ENCODE data around the gene DNM3.

Gene DNM3

DNA sequence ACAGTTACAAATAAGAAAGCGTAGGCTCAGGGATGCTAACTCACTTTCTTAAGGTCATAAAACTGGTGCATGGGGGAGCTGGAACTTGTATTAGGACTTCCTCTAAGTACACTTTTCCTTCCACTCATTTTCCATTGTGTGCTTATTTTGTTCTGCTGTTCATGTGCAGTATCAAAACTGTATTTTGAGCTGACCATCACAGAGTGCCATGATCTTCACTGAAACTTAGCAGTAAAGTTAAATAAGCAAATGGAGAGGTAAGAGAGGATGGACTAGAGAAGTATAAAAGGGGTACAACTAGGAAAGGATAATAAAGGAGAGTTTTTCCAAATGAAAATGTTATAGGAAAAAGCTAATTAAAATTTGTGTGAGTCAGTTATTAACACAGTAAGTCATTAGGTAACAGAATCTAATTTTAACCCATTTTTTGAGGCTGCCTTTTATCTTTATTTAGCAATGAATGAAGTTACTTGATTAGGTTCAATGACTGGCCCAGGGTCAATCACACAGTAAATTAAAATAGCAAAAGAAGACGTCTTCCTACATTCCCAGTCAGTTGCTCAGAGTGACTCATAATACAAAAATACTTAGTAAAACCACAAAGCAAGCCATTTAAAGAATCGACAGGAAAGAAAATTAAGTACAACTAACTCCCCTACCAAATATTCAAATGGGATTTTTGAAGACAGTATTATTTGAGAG lies 413.4 kb downstream of the DNM3 start:
- no peak for DNase-seq

DNA sequence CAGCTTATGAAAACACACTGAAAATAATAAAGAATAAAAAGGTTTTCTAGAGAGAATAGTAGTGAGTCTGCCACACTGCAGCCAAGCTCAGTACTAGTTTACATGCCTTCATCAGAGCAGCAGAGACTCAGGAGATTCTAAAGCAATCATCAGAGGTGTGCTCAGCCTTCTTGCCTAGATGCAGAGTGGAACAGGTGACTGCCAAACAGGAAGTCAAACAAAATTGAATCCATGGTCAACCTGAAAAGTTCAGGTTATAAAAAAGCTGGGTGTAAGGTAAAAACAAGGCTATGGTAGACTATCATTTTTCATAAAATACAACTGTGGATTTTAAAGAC lies 413.9 kb downstream of the DNM3 start:
- no peak for DNase-seq

DNA sequence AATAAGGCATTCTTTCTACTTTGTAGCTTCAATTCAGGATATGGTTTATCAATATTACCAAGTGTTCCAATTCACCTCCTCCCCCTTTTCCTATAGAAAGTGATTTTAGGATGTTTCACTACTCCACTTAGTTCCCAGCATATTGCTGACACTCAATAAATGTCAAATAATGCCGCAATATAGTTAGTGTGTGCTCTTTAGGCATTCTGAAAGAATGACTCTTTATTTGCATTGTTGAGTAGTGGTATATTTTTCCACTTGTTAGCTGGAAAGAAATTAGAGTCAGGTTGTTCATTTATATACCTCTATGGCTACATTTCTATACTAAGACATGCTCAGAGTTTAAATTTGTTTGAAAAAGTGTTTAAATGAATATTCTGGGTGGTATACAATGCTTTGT lies 424.6 kb downstream of the DNM3 start:
- no peak for DNase-seq

DNA sequence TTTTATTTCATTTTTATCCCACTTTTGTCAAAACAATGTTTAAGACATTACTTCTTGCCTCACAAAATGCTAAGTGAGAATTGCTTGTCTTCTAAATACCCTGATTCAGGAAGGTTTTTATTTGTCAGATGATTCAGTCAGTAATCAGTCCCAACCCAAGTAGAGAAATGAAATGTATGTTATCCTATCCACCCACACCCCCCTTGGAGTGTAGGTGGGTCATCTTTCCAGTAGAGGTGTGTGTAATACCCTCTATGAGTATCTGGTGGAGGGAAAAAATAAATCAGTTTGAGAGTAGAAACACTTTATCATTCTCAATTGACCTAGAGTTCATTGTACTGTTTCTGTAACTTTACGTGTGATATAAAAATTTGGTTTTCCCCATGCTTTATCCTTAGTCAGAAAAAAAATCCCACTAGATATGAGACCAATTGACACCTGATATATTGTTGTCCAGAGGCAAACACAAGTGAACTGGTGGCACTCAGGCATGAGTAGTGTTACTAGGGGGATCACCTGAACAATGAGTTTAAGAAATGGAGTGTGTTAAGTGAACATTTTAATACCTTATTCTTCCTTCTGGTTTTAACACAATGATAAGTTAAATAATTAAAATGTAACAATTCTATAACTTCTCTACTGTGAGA lies 425.4 kb downstream of the DNM3 start:
- DNase-seq, result no peak

DNA sequence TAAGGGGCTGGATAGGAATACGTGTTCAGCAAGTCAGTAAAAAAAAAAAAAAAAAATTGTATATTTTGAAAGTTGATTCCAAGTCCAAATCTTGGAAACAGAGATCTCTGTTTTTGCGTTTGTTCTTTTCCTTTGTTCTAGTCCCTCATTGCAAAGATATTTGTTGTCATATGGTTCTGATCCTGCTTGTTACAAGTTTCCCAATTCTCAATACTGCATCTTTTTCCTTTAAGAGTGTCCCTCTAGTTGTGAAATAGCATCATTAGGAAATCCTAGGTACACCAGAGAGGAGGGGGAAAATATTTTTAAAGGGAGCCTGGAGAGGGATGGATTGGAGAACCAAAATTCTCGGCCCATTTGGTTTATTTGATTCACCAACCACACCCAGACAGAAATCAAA lies 426.9 kb downstream of the DNM3 start:
- DNase-seq, result no peak

DNA sequence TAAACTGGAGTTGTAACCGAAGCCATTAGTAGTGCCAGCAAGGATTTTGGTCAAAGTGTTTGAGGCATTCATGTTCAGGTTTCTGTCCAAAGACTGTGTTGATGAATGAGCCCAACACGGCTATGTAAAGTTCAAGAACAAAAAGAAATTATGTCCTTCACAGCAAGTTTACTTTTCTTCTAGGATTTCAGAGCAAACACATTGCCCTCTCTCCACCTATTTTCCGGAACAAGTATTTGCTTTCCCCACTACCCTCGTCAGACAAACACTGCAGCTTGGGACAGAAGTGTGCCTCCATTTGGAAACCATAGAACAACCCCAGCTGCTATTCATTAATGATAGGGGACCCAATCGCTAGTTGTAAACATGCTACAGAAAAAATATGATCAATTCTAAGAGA lies 427.8 kb downstream of the DNM3 start:
- DNase-seq, result peak in 1 of 2 experiments; percentile 15

DNA sequence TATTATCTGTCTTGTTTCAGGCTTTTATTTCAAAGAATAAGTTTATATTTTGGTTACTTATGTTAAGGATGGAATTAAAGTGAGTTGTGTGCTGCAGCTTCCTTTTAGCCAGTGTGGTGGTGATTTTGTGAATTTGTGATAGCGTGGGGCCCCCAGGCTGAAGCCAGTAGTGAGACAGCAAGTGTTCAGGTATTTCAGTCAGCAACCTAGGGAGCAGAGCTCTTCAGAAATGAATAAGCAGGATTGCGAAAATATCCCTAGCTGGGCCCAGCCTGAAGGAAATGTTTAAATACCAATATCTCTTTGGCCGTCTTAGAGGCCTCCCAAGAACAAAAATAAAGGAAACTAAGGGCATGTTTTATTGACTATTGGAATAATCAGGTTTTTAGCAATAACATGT lies 428.3 kb downstream of the DNM3 start:
- no peak for DNase-seq

DNA sequence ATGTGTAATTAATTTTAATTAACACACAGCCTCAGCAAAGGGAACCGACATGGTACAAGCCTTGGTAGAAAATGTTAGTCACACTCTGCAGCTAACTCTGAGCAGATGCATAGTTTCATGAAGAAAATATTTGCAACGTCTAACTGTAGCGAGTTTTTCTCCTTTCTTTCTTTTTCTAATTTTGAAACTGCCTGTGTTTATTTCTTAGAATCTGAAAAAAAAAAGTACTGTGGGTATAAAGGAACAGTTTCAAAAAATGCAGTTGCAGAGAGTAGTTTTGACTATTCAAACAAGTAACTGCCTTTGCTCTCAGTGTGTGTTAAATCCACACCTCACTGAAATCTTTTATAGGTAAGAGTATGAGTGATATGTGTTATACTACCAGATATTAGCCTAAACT lies 429.3 kb downstream of the DNM3 start:
- no peak for DNase-seq

DNA sequence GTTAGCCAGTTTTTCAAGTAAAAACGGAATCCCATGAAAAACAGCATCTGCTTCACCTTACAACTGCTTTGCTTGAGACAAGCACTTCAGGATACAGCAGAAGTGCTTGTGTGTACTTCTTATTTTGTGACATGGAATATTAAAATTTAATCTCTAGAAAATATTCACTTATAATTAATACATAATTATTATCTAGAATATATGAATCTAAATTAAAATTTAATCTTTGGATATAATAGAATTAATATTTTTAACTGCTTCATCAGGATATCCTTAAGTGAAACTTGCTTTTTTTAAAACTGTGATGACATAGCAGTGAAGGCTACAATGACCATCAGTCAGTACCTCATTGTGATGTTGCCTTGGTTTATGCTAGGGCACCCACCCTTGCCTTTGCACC lies 430.8 kb downstream of the DNM3 start:
- DNase-seq, result no peak

DNA sequence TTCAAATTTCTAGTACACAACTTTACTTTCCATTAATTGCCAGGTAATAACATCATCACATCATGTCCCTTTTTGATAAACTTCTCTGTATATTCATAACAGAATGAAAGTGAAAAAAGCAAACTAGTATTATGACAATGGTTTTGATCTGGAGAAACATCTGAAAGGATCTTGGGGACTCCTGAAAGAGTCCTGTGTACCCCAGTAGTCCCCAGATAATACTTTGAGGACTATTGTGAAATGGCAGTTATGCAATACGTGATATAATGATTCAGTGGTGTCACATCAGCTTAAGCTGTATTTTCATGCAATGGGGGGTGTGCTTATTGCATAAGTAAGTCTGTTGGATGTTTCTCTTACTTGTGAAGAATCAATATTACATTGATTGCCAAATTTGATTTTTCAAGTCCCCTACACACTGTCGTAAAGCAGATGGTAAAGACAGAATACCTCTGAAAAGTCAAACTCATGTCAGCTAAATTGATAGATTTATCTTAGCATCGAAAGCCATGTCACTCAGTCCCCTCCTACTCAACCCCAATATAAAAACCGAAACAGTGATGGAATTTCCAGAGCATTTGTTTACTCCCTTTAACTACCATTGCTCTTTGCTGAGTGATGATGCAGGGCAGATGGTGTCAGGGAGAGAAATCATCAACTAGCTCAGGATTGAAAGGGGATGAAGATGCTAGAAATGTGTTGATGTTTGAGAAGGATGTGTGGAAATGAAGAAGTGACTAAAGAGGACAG lies 432.5 kb downstream of the DNM3 start:
- DNase-seq, result no peak

DNA sequence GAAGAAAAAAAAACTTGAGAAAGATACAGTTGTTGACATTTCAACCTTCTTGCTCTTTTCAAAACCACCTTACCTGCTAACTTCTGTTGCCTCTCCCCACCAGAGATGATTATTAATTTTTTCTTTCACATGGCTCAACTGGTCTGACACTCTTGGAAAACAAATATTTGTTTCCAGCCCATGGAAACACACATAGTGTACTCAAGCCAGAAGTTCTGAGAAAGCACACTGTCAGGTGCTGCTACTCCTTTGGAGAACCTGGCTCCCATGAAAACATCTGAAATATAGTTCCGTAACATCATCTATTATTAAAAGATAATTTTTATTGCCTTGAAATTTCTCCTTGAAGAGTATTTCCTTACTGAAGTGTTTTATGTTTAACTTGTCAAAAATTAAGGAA lies 434.2 kb downstream of the DNM3 start:
- no peak for DNase-seq

DNA sequence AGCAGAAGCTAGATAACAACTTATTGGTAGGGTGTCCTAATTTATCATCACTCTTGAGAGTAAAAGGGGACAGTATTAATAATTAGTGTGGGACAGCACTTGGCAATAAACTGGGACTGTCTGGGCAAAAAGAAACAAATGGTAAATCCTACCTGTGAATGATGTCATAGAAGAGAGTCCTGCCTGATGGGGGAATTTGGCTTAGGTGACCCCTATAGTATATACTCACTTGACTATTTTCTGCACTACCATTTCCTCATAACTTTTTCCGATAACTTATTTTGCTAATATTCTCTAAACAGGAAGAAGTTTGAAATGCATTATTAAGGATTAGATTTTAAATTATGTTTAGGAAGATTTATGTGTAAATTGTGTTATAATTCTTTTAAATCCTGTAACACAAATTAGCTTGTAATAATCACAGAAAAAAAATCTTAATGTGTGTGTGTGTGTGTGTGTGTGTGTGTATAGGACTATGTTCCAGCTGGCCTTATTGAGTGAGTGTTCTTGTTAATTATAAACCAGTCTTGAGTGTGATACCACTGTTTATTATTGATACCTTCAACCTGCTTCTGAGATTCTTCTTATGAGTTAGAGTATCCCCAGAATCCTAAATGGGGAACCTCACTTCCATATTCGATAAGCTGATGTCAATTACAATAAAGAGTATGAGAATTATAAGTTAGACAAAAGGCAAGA lies 435.0 kb downstream of the DNM3 start:
- DNase-seq, result no peak

DNA sequence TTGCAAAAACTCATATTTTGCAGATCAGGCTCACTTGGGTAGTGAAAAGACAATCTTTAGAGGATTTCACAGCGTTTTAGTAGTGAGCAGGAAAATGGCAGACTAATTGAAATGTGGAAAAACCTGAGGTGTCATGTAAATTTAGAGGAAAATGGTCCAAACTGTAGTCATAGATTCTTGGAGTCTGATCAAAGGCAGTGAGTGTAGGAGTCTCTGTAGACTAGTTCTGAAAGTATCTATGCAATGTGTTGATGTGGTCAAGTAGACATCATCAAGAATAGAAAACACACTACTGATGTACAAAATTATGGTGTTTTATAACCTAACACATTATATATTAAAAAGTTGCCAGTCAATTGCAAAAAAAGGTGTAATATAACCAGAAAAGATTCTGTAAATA lies 436.0 kb downstream of the DNM3 start:
- no peak for DNase-seq

DNA sequence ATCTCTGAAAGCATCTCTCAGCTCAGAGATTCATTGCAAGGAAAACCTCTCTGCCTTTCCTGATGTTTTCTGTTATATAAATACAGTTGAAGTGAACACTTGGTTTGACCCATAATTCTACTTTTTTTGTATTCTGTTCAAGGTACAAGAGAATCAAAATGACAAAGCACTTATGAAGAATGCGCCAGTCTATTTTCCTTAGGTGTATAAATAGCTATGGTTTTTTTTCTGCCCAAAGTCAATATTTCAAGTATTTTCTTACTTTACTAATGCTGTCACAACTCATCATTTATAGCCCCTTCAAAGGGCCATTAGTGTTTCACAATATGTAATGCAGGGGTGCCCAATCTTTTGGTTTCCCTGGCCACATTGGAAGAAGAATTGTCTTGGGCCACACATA lies 436.7 kb downstream of the DNM3 start:
- DNase-seq, result no peak

DNA sequence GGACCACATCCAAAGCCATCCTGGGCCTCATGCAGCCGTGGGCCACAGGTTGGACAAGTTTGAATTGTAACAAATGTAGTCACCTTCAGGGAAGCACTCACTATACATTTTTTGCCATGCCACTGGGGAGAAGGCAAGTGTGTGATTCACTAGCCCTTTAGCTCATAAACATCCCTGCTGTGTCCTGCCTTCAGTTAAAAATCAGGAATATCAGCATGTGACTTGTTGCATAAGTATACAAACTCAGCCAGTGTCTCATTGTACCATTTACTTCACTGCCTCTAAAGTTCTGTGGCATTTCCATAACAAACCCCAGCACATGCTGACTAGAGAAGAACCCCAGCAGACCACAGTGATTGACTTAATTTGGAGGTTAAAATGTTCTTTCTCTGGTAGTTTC lies 437.2 kb downstream of the DNM3 start:
- no peak for DNase-seq

DNA sequence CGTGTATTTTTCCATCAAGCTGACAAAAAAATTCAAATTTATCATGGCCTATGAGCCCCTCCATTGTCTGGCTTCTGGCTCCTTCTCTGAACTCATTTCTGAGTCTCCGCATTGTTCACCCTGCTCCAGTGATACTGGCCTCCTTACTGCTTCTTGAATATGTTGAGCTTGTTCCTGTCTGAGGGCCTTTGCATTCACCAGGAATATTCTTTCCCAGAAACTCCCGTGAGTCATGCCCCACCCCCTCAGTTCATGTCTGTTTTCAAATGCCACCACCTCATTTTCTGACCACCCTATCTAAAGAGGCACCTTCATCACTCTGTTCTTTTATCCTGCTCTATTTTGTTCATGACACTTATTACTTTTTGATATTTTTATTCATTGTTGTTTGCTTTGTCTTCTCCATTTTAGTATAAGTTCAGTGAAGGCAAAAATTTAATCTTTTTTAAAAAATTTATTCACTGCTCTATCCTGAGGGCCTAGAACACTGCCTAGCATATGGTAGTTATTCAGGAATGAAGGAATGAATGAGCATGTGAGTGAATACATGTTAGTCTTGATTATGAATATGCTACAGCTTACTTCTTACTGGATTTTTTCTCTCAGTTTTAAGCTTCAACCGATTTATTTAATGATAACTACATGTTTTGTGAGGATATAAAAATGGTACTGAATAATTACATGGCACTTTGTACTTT lies 438.8 kb downstream of the DNM3 start:
- DNase-seq, result no peak

DNA sequence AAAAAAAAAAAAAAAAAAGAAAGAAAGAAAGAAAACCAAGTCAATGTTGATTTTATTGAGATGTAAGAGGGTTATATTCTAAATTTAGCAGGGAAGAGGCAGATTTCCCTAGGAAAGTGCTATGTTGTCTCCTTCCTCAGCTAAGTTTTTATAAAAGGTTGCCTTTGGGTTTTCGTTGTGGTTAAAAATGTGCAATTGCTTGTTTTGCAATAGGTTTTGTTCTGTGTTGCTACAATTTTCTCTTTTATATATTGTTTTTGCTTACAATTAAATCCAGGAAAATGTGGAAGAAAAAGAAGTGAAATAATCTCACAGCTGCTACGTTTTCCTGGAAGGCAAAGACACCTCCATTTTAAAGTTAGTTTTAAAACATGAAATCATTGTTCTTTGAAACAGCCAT lies 442.5 kb downstream of the DNM3 start:
- no peak for DNase-seq

DNA sequence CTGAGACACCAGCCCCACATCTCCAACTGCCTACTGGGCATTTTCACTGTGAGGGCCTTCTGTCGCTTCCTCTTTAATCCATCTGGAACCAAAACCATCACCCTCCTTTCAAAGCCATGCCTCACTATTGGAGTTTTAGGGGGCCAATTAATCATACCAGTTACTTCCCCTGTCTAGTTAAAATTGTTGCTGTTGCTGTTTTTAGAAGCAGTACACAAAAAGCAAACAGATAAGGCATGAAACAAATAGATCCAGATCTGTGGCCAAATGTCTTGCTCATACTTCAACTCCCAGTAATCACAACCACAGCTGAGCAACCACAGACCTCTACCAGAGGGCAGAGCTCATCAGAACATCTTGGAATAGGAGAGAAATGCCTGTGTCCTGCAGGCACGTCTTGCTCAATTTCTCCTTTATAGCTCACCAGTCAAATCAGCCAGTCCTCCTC lies 445.4 kb downstream of the DNM3 start:
- no peak for DNase-seq

DNA sequence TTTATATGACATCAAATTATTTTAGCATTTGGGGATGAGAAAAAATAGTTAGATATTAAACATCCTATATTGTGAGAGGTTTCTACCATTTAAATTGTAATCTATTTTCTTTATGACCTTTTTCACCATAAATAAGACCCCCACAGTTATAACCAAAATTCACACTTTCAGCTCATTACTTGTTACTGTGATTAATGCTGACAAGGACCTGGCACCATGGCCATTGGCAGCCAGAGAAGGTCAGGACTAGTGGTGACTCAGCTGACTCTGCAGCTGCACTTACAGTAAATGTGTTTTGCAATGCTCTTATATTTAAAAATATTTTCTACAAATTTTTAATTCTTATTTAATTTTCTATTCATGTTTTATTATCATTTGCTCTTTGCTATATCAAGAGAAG lies 445.9 kb downstream of the DNM3 start:
- no peak for DNase-seq

DNA sequence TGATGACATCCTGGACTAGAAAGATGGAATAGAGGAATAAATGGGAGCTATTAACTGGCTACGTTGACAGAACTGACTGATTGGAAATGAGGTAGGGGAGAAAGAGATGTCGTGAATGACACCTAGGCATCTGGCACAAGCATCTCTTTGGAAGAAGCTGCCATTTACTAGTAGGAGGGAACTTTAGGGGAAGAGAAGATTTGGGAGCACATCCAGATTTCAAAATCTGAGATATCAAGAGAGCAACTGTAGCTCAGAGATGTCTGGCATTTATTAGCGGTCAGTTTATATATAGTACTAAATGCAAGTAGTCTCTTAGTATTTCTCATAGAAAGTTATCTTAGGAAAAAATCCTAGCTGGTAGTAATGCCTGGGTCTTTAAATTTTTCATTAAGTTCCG lies 447.3 kb downstream of the DNM3 start:
- DNase-seq, result no peak

DNA sequence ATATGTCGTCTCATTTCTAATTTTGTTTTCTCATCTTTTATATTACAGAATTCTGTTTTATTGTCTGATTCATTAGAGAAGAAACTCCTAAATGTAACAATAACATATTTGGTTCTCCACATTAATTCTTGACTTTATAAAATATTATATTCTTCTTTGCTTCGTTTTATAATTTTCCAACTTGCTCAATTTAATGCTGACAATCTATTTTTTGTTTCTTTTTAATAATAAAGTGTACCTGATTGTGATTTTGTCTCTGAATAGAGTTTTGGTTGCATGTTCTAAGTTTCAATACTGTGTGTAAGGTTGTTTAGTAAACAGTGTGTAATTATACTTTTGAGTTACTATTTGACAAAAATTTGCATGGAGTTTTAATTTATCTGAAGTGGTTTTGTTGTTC lies 448.1 kb downstream of the DNM3 start:
- DNase-seq, result no peak

DNA sequence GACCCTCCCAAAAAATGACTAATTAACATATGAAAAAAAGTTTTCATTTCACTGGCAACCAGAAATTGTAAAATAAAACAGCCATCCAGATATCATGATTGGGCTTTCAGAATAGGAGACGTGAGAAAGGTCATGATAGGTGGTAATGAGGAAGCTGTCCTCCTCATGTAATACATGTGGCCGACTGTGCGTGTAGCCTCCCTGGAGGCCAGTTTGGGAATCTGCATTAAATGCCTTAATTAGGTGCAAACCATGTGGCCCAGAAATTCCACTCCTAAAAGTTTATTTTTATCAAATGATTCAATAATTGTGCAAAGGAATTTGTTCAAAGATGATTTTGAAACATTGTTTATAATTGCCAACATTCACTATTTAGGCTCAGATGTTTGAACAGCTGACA lies 451.5 kb downstream of the DNM3 start:
- DNase-seq, result no peak

DNA sequence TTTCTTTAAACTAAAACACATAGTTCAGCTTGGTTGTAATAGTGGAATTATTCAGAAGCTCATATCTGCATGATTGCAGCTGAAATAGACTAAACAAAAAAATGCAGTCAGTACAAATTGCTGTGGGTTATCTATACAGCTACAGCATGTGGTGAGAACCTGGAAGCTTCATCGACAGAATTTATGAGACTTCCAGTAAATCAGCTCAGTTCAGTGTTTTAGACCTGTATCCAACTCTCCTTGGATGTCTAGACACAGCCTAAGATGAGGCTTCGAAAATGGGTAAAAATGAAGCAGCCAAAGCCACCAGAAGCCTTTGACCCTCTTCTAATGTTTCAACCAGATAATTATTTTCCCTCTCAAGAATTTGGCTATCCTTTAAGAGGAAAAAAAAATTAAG lies 452.1 kb downstream of the DNM3 start:
- DNase-seq, result no peak

Measured in NCI-H1930 (cell line).